Activated B cell treated with CpG ODN at 0.5 μM for 24 hours (primary cell): ENCODE measurements around the gene MRGPRD. TPM values are rescaled to one million over a fixed set of nuclear protein-coding genes. Genes with fewer than 3 reads are reported as not detected.

Source experiments
- ATAC-seq: fragments of 200-7000 bp; cut with Tn5 transposase; one replicate; pipeline ENCODE4 v1.10.0; 2021; ENCODE audit warnings: low read depth, mild to moderate bottlenecking, moderate library complexity
- CTCF ChIA-PET: fragments of 350-600 bp; sonication (Branson Sonifier 250); formaldehyde crosslinking; loops from one replicate; lab custom pipeline; 2021; ENCODE audit warnings: antibody characterized with exemption; lab: Charles Lee
- POLR2A ChIA-PET: fragments of 350-600 bp; sonication (Branson Sonifier 250); formaldehyde crosslinking; loops from one replicate; lab custom pipeline; 2021; ENCODE audit warnings: antibody characterized with exemption; lab: Charles Lee
- DNase-seq: peaks from one replicate; pipeline ENCODE4 v3.0.0; 2022
- H3K27ac Mint-ChIP-seq: one replicate; pipeline ENCODE4 v1.8.0; 2020; ENCODE audit warnings: mixed read lengths
- H3K27me3 Mint-ChIP-seq: one replicate; pipeline ENCODE4 v1.8.0; 2021; ENCODE audit warnings: mixed read lengths
- H3K36me3 Mint-ChIP-seq: one replicate; pipeline ENCODE4 v1.8.0; 2021; ENCODE audit warnings: low read depth, mixed read lengths
- H3K4me1 Mint-ChIP-seq: one replicate; pipeline ENCODE4 v1.8.0; 2021; ENCODE audit warnings: mixed read lengths
- H3K4me3 Mint-ChIP-seq: one replicate; pipeline ENCODE4 v1.8.0; 2020; ENCODE audit warnings: mild to moderate bottlenecking, mixed read lengths
- H3K9me3 Mint-ChIP-seq: one replicate; pipeline ENCODE4 v1.8.0; 2020; ENCODE audit warnings: mixed read lengths
- intact Hi-C: fragments of 100-400 bp; cut with micrococcal nuclease; formaldehyde crosslinking; loops from one replicate; pipeline ENCODE4 v1.15.1; 2024
- total RNA-seq: library from RNA; stranded (reverse); gene quantifications from 2 replicates; pipeline ENCODE4 v1.2.3, GENCODE V29; 2022
- TF ChIP-seq, protein P1 (sequence below): fragments of 200-600 bp; IDR thresholded peaks from one replicate; pipeline ENCODE4 v1.8.0; 2022; ENCODE audit warnings: antibody characterized with exemption, mild to moderate bottlenecking

MRGPRD gene
- total RNA-seq, 1 donor from 2014 or later = not detected

DNA sequence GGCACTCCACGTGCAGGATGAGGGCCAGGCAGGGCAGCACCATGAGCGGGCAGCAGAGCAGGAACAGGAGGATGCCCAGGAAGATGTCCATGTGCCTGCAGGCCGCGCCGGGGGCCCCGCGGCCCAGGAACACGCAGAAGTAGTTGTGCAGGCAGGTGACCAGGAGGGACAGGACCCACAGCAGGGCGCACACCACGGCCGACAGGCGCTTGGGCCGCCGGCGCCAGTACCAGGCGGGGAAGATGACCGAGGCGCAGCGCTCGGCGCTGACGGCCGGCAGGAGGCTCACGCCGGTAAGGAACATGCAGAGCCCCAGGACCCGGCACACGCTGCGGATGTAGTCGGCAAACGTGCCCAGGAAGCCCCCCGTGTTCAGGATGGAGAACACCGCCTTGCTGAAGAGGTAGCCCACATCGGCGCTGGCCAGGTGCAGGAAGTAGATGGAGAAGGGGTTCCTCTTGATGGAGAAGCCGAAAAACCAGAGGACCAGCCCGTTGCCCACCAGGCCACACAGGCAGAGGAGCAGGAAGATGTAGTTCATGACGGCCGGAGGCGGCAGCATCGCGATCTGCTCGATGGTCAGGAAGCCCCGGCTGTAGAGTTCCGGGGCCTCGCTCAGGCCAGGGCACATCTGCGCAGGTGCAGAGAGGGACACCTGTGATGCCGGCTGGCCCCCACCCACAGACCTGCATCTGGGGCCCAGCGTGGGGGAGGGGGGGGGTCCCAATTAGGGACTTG, 25.0 kb upstream of the MRGPRD start:
- DNase-seq (no peak), ATAC-seq (no peak)
- Mint-ChIP-seq H3K36me3 (no peaks in the 10 kb centered on the region), H3K4me3 (no peak overlapping the region), H3K4me1 (no peaks in the 10 kb centered on the region), H3K9me3 (no peaks in the 10 kb centered on the region), H3K27me3 (peaks cover 12% of the 10 kb centered on the region), H3K27ac (no peak overlapping the region)
- TF ChIP-seq, protein P1, sequence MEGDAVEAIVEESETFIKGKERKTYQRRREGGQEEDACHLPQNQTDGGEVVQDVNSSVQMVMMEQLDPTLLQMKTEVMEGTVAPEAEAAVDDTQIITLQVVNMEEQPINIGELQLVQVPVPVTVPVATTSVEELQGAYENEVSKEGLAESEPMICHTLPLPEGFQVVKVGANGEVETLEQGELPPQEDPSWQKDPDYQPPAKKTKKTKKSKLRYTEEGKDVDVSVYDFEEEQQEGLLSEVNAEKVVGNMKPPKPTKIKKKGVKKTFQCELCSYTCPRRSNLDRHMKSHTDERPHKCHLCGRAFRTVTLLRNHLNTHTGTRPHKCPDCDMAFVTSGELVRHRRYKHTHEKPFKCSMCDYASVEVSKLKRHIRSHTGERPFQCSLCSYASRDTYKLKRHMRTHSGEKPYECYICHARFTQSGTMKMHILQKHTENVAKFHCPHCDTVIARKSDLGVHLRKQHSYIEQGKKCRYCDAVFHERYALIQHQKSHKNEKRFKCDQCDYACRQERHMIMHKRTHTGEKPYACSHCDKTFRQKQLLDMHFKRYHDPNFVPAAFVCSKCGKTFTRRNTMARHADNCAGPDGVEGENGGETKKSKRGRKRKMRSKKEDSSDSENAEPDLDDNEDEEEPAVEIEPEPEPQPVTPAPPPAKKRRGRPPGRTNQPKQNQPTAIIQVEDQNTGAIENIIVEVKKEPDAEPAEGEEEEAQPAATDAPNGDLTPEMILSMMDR = no peak
- intact Hi-C loops = no loop called here
- CTCF ChIA-PET = no interaction called here
- POLR2A ChIA-PET = no interaction called here

DNA sequence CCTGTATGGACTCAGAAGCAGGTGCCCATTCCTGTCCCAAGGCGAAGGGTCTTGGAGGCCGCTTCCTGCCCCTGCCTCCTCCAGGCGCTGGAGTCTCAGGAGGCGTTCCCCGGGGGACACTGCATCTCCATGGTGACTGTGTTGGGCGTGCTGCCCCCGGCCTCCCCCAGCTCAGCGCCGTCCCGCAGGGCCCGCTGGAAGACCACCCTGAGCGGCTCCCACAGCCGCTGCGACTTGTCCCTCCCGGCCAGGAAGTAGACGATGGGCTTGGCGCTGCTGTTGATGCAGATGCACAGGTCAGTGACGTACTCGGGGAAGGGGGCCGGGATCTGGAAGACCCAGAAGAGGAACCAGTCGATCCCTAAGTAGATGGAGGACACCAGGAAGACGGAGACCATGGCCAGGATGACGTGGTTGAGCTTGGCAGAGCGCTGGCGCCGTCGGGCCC, 24.4 kb upstream of the MRGPRD start:
- ATAC-seq = no peak
- Mint-ChIP-seq H3K27ac (no peak overlapping the region), H3K36me3 (no peaks in the 10 kb centered on the region), H3K27me3 (peaks cover 12% of the 10 kb centered on the region), H3K4me1 (no peaks in the 10 kb centered on the region), H3K9me3 (no peaks in the 10 kb centered on the region), H3K4me3 (no peak overlapping the region)
- intact Hi-C loops = no loop called here
- CTCF ChIA-PET = no interaction called here
- TF ChIP-seq, protein P1 = no peak
- POLR2A ChIA-PET = no interaction called here
- DNase-seq = no peak

DNA sequence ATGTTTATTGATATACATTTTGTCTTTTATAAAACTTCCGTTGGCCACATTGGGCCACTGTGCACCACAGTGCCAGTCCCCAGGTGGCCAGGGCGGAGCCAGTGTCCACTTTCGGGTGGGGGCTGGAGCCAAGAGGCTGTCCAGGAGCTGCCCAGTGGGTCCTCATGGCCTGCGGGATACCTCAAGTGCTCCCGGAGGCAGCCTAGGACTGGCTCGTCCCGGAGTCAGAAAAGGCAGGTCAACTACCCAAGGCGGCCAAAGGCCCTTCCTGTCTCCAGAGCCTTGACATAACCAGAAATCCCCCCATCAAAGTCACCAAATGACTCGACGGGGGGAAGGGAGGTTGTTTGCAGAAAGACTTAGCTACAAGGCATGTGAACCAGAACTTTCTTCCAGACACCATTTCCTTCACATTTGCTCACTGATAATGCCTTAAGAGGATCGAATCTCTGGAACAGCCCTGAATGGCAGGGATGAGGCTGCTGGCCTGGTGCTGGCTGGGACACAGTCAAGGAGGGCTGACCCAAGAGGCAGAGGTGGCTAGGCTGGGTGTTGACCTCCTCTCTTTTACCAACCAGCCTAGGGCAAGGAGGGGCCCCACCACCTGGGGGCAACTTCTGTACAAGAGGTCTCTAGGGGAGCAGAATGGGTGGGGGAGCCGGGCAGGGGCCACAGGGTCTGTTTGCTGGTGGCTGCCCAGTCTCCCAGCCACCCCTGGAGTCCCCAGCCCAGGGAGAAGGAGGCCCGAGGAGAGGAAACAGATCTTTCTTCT, 23.8 kb upstream of the MRGPRD start:
- no peaks in the 10 kb centered on the region for H3K4me1 Mint-ChIP-seq

DNA sequence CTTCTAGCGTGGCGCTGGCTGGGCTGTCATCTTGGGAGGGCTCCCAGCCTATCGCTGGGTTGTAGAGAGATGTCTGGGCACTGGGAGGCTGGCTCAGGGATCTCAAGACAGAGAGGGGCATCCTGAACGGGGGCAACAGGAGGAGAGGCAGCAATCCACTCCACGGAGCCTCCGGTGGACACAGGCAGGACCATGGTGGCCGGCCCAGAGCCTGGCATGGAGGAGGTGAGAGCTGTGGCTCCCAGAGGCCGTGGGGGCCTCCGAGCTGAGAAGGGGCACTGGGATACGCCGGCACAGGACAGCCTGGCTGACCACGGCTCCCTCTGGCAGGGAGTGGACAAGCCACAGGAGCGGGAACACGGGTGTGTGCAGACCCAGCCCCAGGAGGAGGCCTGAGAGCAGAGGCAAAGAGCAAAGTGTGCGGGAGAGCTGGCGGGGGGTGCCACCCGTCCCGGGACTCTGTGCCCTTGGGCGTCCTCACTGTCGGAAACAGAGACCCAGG, 23.1 kb upstream of the MRGPRD start:
- Mint-ChIP-seq H3K9me3 (no peaks in the 10 kb centered on the region), H3K27me3 (peaks cover 12% of the 10 kb centered on the region), H3K27ac (no peak overlapping the region), H3K4me3 (no peak overlapping the region), H3K36me3 (no peaks in the 10 kb centered on the region), H3K4me1 (no peaks in the 10 kb centered on the region)
- TF ChIP-seq, protein P1 = no peak
- ChIA-PET POLR2A (no interaction called here), CTCF (no interaction called here)
- intact Hi-C loops = no loop called here
- DNase-seq (no peak), ATAC-seq (no peak)

More for the DNA sequence above, 23.8 kb upstream of the MRGPRD start:
- ChIA-PET POLR2A (no interaction called here), CTCF (no interaction called here)
- TF ChIP-seq, protein P1 = no peak
- peaks cover 12% of the 10 kb centered on the region for H3K27me3 Mint-ChIP-seq
- no peaks in the 10 kb centered on the region for H3K36me3 Mint-ChIP-seq
- no peak overlapping the region for H3K4me3 Mint-ChIP-seq
- no peak for DNase-seq
- no peak for ATAC-seq
- no peak overlapping the region for H3K27ac Mint-ChIP-seq
- no peaks in the 10 kb centered on the region for H3K9me3 Mint-ChIP-seq
- intact Hi-C loops = no loop called here

DNA sequence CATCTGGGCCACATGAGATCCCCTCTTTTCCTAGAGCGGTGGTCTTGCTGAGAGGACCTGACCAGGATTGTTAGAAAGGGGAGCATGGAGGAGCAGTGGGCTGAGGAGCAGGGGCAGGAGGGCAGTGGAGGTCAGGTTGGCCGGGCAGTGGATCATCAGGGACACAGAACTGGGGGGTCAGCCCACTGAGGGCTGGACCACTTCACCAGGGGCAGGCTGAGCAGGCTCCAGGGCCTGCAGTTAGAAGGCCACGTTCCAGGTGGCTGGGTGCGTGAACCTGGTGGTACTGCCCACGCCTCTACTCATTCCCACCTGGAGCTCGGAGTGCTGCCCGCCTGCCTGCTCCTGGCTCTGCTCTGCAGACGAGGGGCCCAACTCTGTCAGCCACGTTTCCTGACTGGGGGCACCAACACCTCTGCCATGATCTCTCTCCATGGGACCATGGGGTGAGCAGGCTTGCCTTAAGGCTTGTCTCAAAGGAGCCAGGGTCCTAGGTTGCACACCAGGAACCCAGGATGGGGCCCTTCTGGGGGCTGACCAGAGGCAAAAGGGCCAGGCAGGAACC, 22.6 kb upstream of the MRGPRD start:
- intact Hi-C loops = no loop called here
- Mint-ChIP-seq H3K4me3 (no peak overlapping the region), H3K36me3 (no peaks in the 10 kb centered on the region), H3K9me3 (no peaks in the 10 kb centered on the region), H3K27me3 (peaks cover 15% of the 10 kb centered on the region), H3K27ac (no peak overlapping the region), H3K4me1 (no peaks in the 10 kb centered on the region)
- ChIA-PET CTCF (no interaction called here), POLR2A (no interaction called here)
- TF ChIP-seq, protein P1 = no peak
- DNase-seq = no peak
- ATAC-seq = no peak
